ENCODE measurements around the gene DMAC1. TPM values are rescaled to one million over a fixed set of nuclear protein-coding genes. Genes with fewer than 3 reads are reported as not detected.

DMAC1 gene
- total RNA-seq, 2 experiments from 2014 or later = 45.4 to 46.6 TPM

DNA sequence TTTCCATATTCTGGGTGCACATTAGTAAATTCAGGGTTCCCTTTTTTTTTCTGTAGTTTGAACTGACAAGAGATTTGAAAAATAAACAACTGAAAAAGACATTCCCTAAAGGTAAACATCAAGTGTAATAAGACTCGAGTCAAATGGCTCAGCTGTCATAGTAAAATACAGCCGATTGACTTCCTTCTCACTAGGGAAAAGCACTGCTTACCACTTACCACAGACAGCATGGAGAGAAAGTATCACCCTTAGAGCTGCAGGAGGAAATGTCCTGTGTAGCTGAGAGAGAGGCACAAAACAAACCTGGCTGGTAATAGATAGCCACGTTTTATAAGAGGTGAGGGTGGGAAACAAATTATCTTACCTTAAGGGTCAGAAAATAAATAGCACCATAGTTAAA, 12.1 kb upstream of the DMAC1 start:
- Mint-ChIP-seq H3K36me3 (no peaks in the 10 kb centered on the region), H3K4me1 (ENCODE audit: low read depth) (no peaks in the 10 kb centered on the region), H3K9me3 (no peaks in the 10 kb centered on the region), H3K4me3 (no peak overlapping the region), H3K27ac (no peak overlapping the region), H3K27me3 (no peaks in the 10 kb centered on the region)
- DNase-seq = no peak
- intact Hi-C loops (cut with micrococcal nuclease) = no loop called here
- POLR2A ChIA-PET = no interaction called here
- CTCF ChIA-PET = no interaction called here

DNA sequence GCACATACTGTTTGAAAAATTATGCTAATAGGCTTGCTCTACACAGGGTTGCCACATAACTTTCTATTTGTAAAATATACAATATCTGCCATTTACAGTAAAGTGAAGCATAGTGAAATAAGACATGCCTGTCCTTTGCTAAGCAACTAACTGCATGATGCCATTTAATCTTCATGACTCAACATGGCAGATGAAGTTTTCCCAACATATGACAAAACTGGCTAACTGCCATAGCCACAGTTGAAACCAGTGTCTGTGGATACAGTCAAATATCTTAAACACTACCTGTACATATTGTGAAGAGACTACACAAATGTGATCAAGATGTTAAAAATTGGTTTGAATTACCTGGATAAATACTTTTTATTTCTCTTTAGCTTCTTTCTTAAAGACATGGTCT, 3.1 kb upstream of the DMAC1 start:
- ChIA-PET POLR2A (no interaction called here), CTCF (no interaction called here)
- Mint-ChIP-seq H3K4me3 (no peak overlapping the region), H3K4me1 (ENCODE audit: low read depth) (peaks cover 10% of the 10 kb centered on the region), H3K36me3 (no peaks in the 10 kb centered on the region), H3K27me3 (no peaks in the 10 kb centered on the region), H3K9me3 (no peaks in the 10 kb centered on the region), H3K27ac (no peak overlapping the region)
- intact Hi-C loops (cut with micrococcal nuclease) = no loop called here
- no peak for DNase-seq

- intact Hi-C loops (cut with micrococcal nuclease) = loop anchor here (1.0 to 10.0 kb wide), 4 partner anchors 44 to 387 kb away; no protein-coding TSS in a partner anchor
- H3K4me1 Mint-ChIP-seq (ENCODE audit: low read depth) = peaks cover 18% of the 10 kb centered on the region
- ChIA-PET POLR2A (interaction anchor here (1.4 kb wide), 1 partner anchor 44 kb away, joined by 5 read pairs; no protein-coding TSS in a partner anchor), CTCF (no interaction called here)
- peak overlapping the region; percentile 93 for H3K27ac Mint-ChIP-seq
- no peaks in the 10 kb centered on the region for H3K9me3 Mint-ChIP-seq
- peaks cover 15% of the 10 kb centered on the region for H3K36me3 Mint-ChIP-seq
- peak overlapping the region; percentile 86 for H3K4me3 Mint-ChIP-seq
- no peaks in the 10 kb centered on the region for H3K27me3 Mint-ChIP-seq
- no peak for DNase-seq
These were observed 337 bp upstream of the DMAC1 start for GRCh38 chr9:7799944-7800285.

GRCh38 chr9:7794196-7794595, 5.4 kb downstream of the DMAC1 start:
- H3K4me3 Mint-ChIP-seq = no peak overlapping the region
- no peaks in the 10 kb centered on the region for H3K27me3 Mint-ChIP-seq
- ChIA-PET CTCF (no interaction called here), POLR2A (no interaction called here)
- peaks cover 33% of the 10 kb centered on the region for H3K36me3 Mint-ChIP-seq
- H3K27ac Mint-ChIP-seq = peak overlapping the region; percentile 53
- intact Hi-C loops (cut with micrococcal nuclease) = loop anchor here (10.0 kb wide), 1 partner anchor 219 kb away; no protein-coding TSS in a partner anchor
- no peaks in the 10 kb centered on the region for H3K9me3 Mint-ChIP-seq
- H3K4me1 Mint-ChIP-seq (ENCODE audit: low read depth) = peaks cover 23% of the 10 kb centered on the region
- DNase-seq = no peak

DNA sequence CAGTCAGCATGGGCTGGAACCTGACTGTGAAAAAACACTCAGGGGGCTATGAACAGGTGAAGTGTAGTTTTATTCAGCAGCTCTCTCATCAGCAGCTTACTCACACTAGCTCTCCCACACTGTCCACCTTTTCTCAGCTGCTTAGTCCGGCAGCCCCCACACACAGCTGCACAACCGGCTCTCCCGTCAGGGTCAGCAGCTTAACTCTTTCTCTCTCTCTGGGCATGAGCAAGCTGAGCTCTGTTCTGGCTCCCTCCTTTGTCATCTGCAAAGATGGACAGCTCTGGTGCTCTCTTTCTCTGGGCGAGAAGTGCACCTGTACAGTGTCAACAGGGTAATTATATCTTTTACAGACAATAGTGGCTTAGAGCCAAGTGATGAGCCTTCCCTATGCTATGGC, 8.2 kb downstream of the DMAC1 start:
- no peak for DNase-seq
- Mint-ChIP-seq H3K4me1 (ENCODE audit: low read depth) (peaks cover 10% of the 10 kb centered on the region), H3K9me3 (no peaks in the 10 kb centered on the region), H3K4me3 (no peak overlapping the region), H3K27ac (no peak overlapping the region), H3K27me3 (no peaks in the 10 kb centered on the region), H3K36me3 (peaks cover 29% of the 10 kb centered on the region)
- CTCF ChIA-PET = no interaction called here
- intact Hi-C loops (cut with micrococcal nuclease) = loop anchor here (10.0 kb wide), 1 partner anchor 217 kb away; no protein-coding TSS in a partner anchor
- POLR2A ChIA-PET = no interaction called here

GRCh38 chr9:7790819-7791182, 8.8 kb downstream of the DMAC1 start:
- H3K4me3 Mint-ChIP-seq = no peak overlapping the region
- H3K27ac Mint-ChIP-seq = no peak overlapping the region
- peaks cover 24% of the 10 kb centered on the region for H3K36me3 Mint-ChIP-seq
- no peaks in the 10 kb centered on the region for H3K27me3 Mint-ChIP-seq
- H3K9me3 Mint-ChIP-seq = no peaks in the 10 kb centered on the region
- H3K4me1 Mint-ChIP-seq (ENCODE audit: low read depth) = peaks cover 8% of the 10 kb centered on the region
- DNase-seq = no peak
- ChIA-PET CTCF (no interaction called here), POLR2A (no interaction called here)
- intact Hi-C loops (cut with micrococcal nuclease) = loop anchor here (10.0 kb wide), 1 partner anchor 216 kb away; no protein-coding TSS in a partner anchor

GRCh38 chr9:7790022-7790818, 9.4 kb downstream of the DMAC1 start:
- no peak overlapping the region for H3K27ac Mint-ChIP-seq
- intact Hi-C loops (cut with micrococcal nuclease) = loop anchor here (10.0 kb wide), 1 partner anchor 215 kb away; no protein-coding TSS in a partner anchor
- no peaks in the 10 kb centered on the region for H3K9me3 Mint-ChIP-seq
- DNase-seq = no peak
- peaks cover 24% of the 10 kb centered on the region for H3K36me3 Mint-ChIP-seq
- H3K4me3 Mint-ChIP-seq = no peak overlapping the region
- POLR2A ChIA-PET = no interaction called here
- CTCF ChIA-PET = no interaction called here
- peaks cover 6% of the 10 kb centered on the region for H3K4me1 Mint-ChIP-seq (ENCODE audit: low read depth)
- no peaks in the 10 kb centered on the region for H3K27me3 Mint-ChIP-seq

DNA sequence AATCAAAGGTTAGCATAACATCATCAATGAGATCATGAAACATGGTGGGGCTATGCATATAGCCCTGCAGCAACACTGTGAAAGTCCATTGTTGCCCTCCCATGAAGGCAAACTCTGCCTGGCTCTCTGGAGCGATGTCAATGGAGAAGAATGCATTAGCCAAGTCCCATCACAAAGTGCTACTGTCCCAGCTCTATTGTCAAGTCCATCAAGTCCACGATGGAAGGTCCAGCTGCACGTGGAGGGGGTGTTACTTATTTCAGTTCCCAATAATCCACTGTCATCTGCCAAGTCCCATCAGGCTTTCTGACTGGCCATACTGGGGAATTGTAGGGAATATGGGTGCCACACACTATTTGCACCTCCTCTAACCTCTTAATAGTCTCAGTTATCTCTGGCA, 10.8 kb downstream of the DMAC1 start:
- intact Hi-C loops (cut with micrococcal nuclease) = no loop called here
- Mint-ChIP-seq H3K9me3 (no peaks in the 10 kb centered on the region), H3K27me3 (no peaks in the 10 kb centered on the region), H3K36me3 (peaks cover 17% of the 10 kb centered on the region), H3K4me1 (ENCODE audit: low read depth) (no peaks in the 10 kb centered on the region), H3K4me3 (no peak overlapping the region), H3K27ac (no peak overlapping the region)
- POLR2A ChIA-PET = no interaction called here
- CTCF ChIA-PET = interaction anchor here (0.6 kb wide), 1 partner anchor 30 kb away, joined by 3 read pairs; no protein-coding TSS in a partner anchor
- no peak for DNase-seq

- Mint-ChIP-seq H3K27me3 (no peaks in the 10 kb centered on the region), H3K4me1 (ENCODE audit: low read depth) (no peaks in the 10 kb centered on the region), H3K4me3 (no peak overlapping the region), H3K27ac (no peak overlapping the region), H3K36me3 (peaks cover 4% of the 10 kb centered on the region), H3K9me3 (no peaks in the 10 kb centered on the region)
- POLR2A ChIA-PET = no interaction called here
- DNase-seq = no peak
- intact Hi-C loops (cut with micrococcal nuclease) = no loop called here
- CTCF ChIA-PET = no interaction called here
These were observed 13.8 kb downstream of the DMAC1 start for GRCh38 chr9:7785813-7786212.

DNA sequence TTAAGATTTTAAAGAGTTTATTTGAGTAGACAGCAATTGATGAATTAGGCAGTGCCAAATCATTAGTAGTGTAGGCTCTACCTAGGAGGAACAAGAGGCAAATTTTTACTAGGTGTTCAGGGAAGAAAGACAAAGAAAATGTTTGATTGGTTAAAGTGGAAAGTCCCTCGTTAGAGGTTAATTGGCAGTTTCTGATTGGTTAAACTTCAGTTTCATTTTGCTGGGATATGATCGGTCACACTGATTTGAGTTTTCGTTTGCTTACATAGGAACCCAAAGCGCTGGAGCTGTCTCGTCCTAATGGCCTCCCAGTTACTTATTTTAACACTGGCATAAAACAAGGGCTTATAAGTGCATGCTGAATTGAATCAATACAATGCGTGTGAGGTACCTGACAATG, 15.1 kb downstream of the DMAC1 start:
- H3K27ac Mint-ChIP-seq = no peak overlapping the region
- no peaks in the 10 kb centered on the region for H3K4me1 Mint-ChIP-seq (ENCODE audit: low read depth)
- intact Hi-C loops (cut with micrococcal nuclease) = no loop called here
- peaks cover 3% of the 10 kb centered on the region for H3K36me3 Mint-ChIP-seq
- H3K4me3 Mint-ChIP-seq = no peak overlapping the region
- no peak for DNase-seq
- H3K27me3 Mint-ChIP-seq = no peaks in the 10 kb centered on the region
- CTCF ChIA-PET = no interaction called here
- no peaks in the 10 kb centered on the region for H3K9me3 Mint-ChIP-seq
- POLR2A ChIA-PET = no interaction called here

DNA sequence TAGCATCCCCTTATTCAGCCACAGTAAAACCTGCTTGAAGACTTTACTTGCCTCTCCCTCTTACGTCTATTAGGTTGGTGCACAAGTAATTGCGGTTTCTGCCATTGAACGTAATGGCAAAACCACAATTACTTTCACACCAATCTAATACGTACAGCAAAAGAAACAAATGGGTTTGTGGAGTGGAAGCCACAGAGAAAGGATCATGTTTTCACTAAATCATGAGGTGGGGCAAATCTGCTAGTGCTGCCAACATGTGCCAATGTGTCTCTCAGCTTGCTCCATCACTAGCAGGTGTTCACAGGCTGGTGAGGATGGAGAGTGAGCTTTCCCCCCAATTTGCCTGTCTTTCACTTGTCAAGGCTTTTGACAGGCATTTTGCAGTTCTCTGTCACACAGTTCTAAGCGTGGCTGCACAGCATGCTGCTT, 15.9 kb downstream of the DMAC1 start:
- no peaks in the 10 kb centered on the region for H3K27me3 Mint-ChIP-seq
- H3K9me3 Mint-ChIP-seq = no peaks in the 10 kb centered on the region

GRCh38 chr9:7782400-7783120, 17.0 kb downstream of the DMAC1 start:
- CTCF ChIA-PET = no interaction called here
- H3K27ac Mint-ChIP-seq = no peak overlapping the region
- no peaks in the 10 kb centered on the region for H3K9me3 Mint-ChIP-seq
- no peak overlapping the region for H3K4me3 Mint-ChIP-seq
- no peak for DNase-seq
- H3K27me3 Mint-ChIP-seq = no peaks in the 10 kb centered on the region
- intact Hi-C loops (cut with micrococcal nuclease) = no loop called here
- POLR2A ChIA-PET = no interaction called here
- peaks cover 3% of the 10 kb centered on the region for H3K36me3 Mint-ChIP-seq
- H3K4me1 Mint-ChIP-seq (ENCODE audit: low read depth) = no peaks in the 10 kb centered on the region

More for the DNA sequence above, 15.9 kb downstream of the DMAC1 start:
- H3K4me3 Mint-ChIP-seq = no peak overlapping the region
- DNase-seq = no peak
- H3K4me1 Mint-ChIP-seq (ENCODE audit: low read depth) = no peaks in the 10 kb centered on the region
- intact Hi-C loops (cut with micrococcal nuclease) = no loop called here
- peaks cover 3% of the 10 kb centered on the region for H3K36me3 Mint-ChIP-seq
- H3K27ac Mint-ChIP-seq = no peak overlapping the region
- ChIA-PET CTCF (no interaction called here), POLR2A (no interaction called here)
